ENCODE data around the gene NRXN3. TPM values are rescaled to one million over a fixed set of nuclear protein-coding genes. Genes with fewer than 3 reads are reported as not detected.

Gene NRXN3
- total and polyA plus RNA-seq, 2 of the 4 experiments (the other 2 are of a cell fraction): 4.8 to 25.1 TPM

GRCh38 chr14:78313499-78313898 is 143.3 kb downstream of the NRXN3 start:
- Histone ChIP-seq H2AK5ac (ENCODE audit: low read depth, low read length) (no peak overlapping the region), H3K9ac (ENCODE audit: low read depth, low read length) (no peak overlapping the region), H2AFZ (replicated peaks; ENCODE audit: low read length, poor library complexity) (no peak overlapping the region), H3K27me3 (ENCODE audit: control insufficient read depth, insufficient read depth, low read length) (no peaks in the 10 kb centered on the region), H3K4ac (ENCODE audit: low read depth, low read length) (no peak overlapping the region), H3K4me2 (ENCODE audit: low read depth, low read length) (no peak overlapping the region), H4K5ac (ENCODE audit: low read depth, low read length) (no peak overlapping the region), H3K23ac (ENCODE audit: low read depth, low read length) (no peak overlapping the region), H4K20me1 (ENCODE audit: insufficient read depth, low read length) (no peaks in the 10 kb centered on the region), H2BK20ac (ENCODE audit: low read depth, low read length) (no peak overlapping the region), H2BK15ac (ENCODE audit: low read depth, low read length) (no peak overlapping the region), H3K4me3 (ENCODE audit: insufficient read depth, low read depth, low read length) (no peak overlapping the region), H3K56ac (ENCODE audit: extremely low read depth, insufficient read depth, low read length) (no peak overlapping the region), H3K9me1 (ENCODE audit: insufficient read depth, low read length) (no peaks in the 10 kb centered on the region), H3K4me1 (ENCODE audit: control insufficient read depth, insufficient read depth, low read length) (no peaks in the 10 kb centered on the region), H4K8ac (ENCODE audit: low read depth in 2 of 2, low read length in 2 of 2) (no peak overlapping the region), H4K91ac (ENCODE audit: insufficient read depth, low read depth, low read length) (no peak overlapping the region), H3K79me1 (ENCODE audit: low read depth in 1 of 2, low read length in 2 of 2) (no peaks in the 10 kb centered on the region), H3K9me3 (ENCODE audit: control insufficient read depth, insufficient read depth, low read length) (peaks cover 8% of the 10 kb centered on the region), H3K14ac (replicated peaks; ENCODE audit: low read depth, low read length) (no peak overlapping the region), H2BK120ac (ENCODE audit: low read depth, low read length) (no peak overlapping the region), H3K36me3 (ENCODE audit: control insufficient read depth, insufficient read depth, low read length) (no peaks in the 10 kb centered on the region), H2AK9ac (replicated peaks; ENCODE audit: low read depth, low read length, poor library complexity) (no peak overlapping the region), H2BK5ac (ENCODE audit: low read depth, low read length, poor library complexity, severe bottlenecking) (no peak overlapping the region), H3K18ac (ENCODE audit: low read depth, low read length) (no peak overlapping the region), H3K27ac (ENCODE audit: insufficient read depth, low read length) (no peak overlapping the region)
- dilution Hi-C loops (cut with HindIII; ENCODE audit: low sequenced_read_pairs, unreplicated experiment) (no loop called here), intact Hi-C loops (cut with micrococcal nuclease) (no loop called here), in situ Hi-C loops (cut with MboI; ENCODE audit: low sequenced_read_pairs) (no loop called here)
- ATAC-seq (ENCODE audit: low read depth): no peak
- no TSS peak for BruUV-seq (replicated peaks)
- 40% methylated on average over 1 of the region's 3 CpGs; no CpG with 5 or more reads in 1 of the 2 experiments for WGBS, 2 experiments (ENCODE audit: extremely low coverage in 2 of 2, insufficient read length in 1 of 2)
- ChIA-PET CTCF (no interaction called here), POLR2A (ENCODE audit: unreplicated experiment) (no interaction called here)
- no peak for DNase-seq
- TF ChIP-seq MAFK (IDR thresholded peaks at IDR 0.05; ENCODE audit: low read depth, low read length) (no peak), NFE2L2 (IDR thresholded peaks at IDR 0.05; ENCODE audit: low read depth, low read length) (no peak), RCOR1 (IDR thresholded peaks at IDR 0.05; ENCODE audit: insufficient replicate concordance, low read length) (no peak), USF2 (IDR thresholded peaks at IDR 0.05; ENCODE audit: low read depth, low read length) (no peak)

Data from IMR-90 (cell line).